ENCODE results near the gene HDGFL2.
A peak's percentile ranks its signal among the peaks of the same experiment; 100 is the strongest.

Gene HDGFL2

DNA sequence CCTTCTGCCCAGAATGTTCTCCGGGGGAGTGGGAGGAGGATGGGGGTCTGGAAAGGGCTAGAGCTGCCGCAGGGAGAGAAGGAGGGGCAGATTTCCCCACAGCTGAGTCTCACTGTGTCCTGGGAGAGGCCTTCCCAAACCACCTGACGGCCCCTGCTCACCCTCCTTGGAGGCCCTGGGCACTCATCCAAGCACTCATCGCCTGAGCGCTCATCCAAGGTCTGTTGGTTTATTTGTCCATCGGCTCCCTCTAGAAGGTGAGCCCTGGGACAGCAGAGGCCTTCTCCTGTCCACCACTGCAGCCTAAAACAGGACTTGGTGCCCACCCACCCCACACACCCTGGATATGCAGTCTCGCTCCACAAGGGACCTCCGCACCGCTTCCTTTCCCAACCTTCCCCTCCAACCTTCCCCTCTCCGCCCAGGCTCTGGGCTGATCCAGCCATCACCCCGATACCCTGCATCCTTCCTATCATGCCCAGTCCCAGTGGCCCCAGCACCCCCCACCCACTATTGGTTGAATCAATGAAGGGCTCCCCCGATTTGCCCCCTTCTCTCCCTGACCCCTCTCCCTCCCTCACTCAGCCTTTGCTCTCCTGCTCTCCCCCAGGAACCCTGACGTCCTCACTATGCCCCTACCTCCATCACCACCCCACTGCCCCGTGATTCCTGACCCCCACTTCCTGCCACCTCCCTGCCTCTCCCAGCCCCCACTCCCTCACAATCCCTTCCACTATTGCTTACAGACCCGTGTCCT lies 16.2 kb upstream of the HDGFL2 start:
- peak overlapping the region; percentile 78 to 85 for H3K4me3 ChIP-seq (replicated peaks in 1 of 2; ENCODE audit: low read depth in 2 of 2, low read length in 2 of 2)

GRCh38 chr19:4456476-4456842 lies 15.6 kb upstream of the HDGFL2 start:
- DNase-seq (ENCODE audit: low read depth in 2 of 2): peak; percentile 67 to 77
- peak; percentile 2 for TF ChIP-seq CTCF (IDR thresholded peaks at IDR 0.05; ENCODE audit: low read depth, low read length)
- H3K4me3 ChIP-seq (replicated peaks in 1 of 2; ENCODE audit: low read depth in 2 of 2, low read length in 2 of 2): peak overlapping the region; percentile 78 to 85

More for the DNA sequence above, 16.2 kb upstream of the HDGFL2 start:
- TF ChIP-seq CTCF (IDR thresholded peaks at IDR 0.05; ENCODE audit: low read depth, low read length): peak; percentile 9
- peak; percentile 85 to 88 for DNase-seq (ENCODE audit: low read depth in 2 of 2)

GRCh38 chr19:4456843-4457653 lies 15.0 kb upstream of the HDGFL2 start:
- DNase-seq (ENCODE audit: low read depth in 2 of 2): peak; percentile 50 to 87
- peak overlapping the region; percentile 78 to 85 for H3K4me3 ChIP-seq (replicated peaks in 1 of 2; ENCODE audit: low read depth in 2 of 2, low read length in 2 of 2)
- TF ChIP-seq CTCF (IDR thresholded peaks at IDR 0.05; ENCODE audit: low read depth, low read length): no peak

GRCh38 chr19:4457654-4458395 lies 14.3 kb upstream of the HDGFL2 start, which contains the start of gene UBXN6:
Gene UBXN6 (minus strand): TSS chr19:4457794. CDS start chr19:4457697, 97 bp downstream.
- no peak for TF ChIP-seq CTCF (IDR thresholded peaks at IDR 0.05; ENCODE audit: low read depth, low read length)
- H3K4me3 ChIP-seq (replicated peaks in 1 of 2; ENCODE audit: low read depth in 2 of 2, low read length in 2 of 2): peak within 1 kb of the TSS; percentile 78 to 85
- DNase-seq (ENCODE audit: low read depth in 2 of 2): peak; percentile 99

DNA sequence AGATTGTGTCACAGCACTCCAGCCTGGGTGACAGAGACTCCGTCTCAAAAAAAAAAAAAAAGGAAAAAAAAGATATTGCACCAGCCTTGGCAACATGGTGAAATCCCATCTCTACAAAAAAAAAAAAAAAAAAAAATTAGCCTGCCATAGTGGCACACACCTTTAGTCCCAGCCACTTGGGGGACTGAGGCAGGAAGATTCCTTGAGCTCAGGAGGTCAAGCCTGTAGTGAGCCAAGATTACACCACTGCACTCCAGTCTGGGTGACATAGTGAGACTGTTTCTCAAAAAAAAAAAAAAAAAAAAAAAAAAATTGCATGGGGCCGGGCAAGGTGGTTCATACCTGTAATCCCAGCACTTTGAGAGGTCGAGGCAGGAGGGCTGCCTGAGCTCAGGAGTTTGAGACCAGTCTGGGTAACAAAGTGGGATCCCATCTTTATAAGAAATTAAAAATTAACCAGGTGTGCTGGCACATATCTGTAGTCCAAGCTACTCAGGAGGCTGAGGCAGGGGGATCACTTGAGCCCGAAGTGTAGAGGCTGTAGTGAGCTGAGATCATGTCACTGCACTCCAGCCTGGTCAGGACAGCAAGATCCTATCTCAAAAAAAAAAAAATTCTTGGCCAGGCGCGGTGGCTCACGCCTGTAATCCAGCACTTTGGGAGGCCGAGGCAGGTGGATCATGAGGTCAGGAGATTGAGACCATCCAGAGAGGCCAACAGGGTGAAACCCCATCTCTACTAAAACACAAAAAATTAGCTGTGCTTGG lies 7.1 kb upstream of the HDGFL2 start:
- no peak for TF ChIP-seq CTCF (IDR thresholded peaks at IDR 0.05; ENCODE audit: low read depth, low read length)

GRCh38 chr19:4467835-4468234 lies 4.3 kb upstream of the HDGFL2 start:
- no peak for DNase-seq (ENCODE audit: low read depth in 2 of 2)
- TF ChIP-seq CTCF (IDR thresholded peaks at IDR 0.05; ENCODE audit: low read depth, low read length): no peak
- H3K4me3 ChIP-seq (replicated peaks in 1 of 2; ENCODE audit: low read depth in 2 of 2, low read length in 2 of 2): no peak overlapping the region

More for the DNA sequence above, 7.1 kb upstream of the HDGFL2 start:
- no peak overlapping the region for H3K4me3 ChIP-seq (replicated peaks in 1 of 2; ENCODE audit: low read depth in 2 of 2, low read length in 2 of 2)
- DNase-seq (ENCODE audit: low read depth in 2 of 2): no peak
